Right lobe of liver (tissue), 6 donors: Measurements from ENCODE around the gene LDB2. TPM values are rescaled to one million over a fixed set of nuclear protein-coding genes. Genes with fewer than 3 reads are reported as not detected.

Experiments
- ATAC-seq, 4 donors: fragments of 200-7000 bp; cut with Tn5 transposase; one replicate each; pipeline ENCODE4 v1.9.1; 2020; ENCODE audit warnings: mild to moderate bottlenecking in 4 of 4, moderate library complexity in 4 of 4
- DNase-seq, 3 donors: peaks; one replicate each; pipeline ENCODE4 v3.0.0-alpha.2; 2020
- H3K27ac ChIP-seq, 3 donors: fragments of 200-600 bp; one replicate each; pipeline ENCODE4 v1.8.0; 2022
- H3K27me3 ChIP-seq, 2 donors: fragments of 200-600 bp; one replicate each; pipeline ENCODE4 v1.8.0; 2022
- H3K36me3 ChIP-seq, 4 donors: fragments of 200-600 bp; sonication (generic) in 1 of 4; one replicate each; pipeline versions ENCODE4 v1.5.1 to v1.8.0; 2017 to 2022; ENCODE audit warnings: control low read depth in 1 of 4
- H3K4me1 ChIP-seq, 4 donors: fragments of 200-600 bp; sonication (generic) in 1 of 4; one replicate each; pipeline versions ENCODE4 v1.5.1 to v1.8.0; 2017 to 2022; ENCODE audit warnings: control low read depth in 1 of 4
- H3K4me3 ChIP-seq, 3 donors: fragments of 200-600 bp; one replicate each; pipeline ENCODE4 v1.8.0; 2022
- H3K9me3 ChIP-seq, 4 donors: fragments of 200-600 bp; sonication (generic) in 1 of 4; one replicate each; pipeline versions ENCODE4 v1.5.1 to v1.8.0; 2017 to 2022; ENCODE audit warnings: control low read depth in 1 of 4
- POLR2A ChIP-seq: fragments of 450-650 bp; IDR thresholded peaks from one replicate; pipeline ENCODE4 v1.6.1; 2017; ENCODE audit warnings: antibody characterized with exemption, mild to moderate bottlenecking
- WGBS: methylation state at CpG from one replicate; pipeline ENCODE4 v1.1.6; 2018; ENCODE audit warnings: low coverage, low lambda C conversion rate; ENCODE audit not compliant: insufficient coverage; ENCODE audit errors: missing lambda C conversion rate; 5-methylcytosine and 5-hydroxymethylcytosine counted together
- intact Hi-C, 2 donors: fragments of 100-400 bp; cut with DNase I; formaldehyde crosslinking; loops; one replicate each; pipeline versions ENCODE4 v1.11.2 to v1.14.1; 2022
- total RNA-seq, 6 experiments: library from RNA; depleted of rRNA in 2 of 6; stranded (reverse); fragments of >200 nt in 2 of 6; fragmentation: NEBNext Ultra II Directional in 3 of 6; extraction: Animal tissue kit (Norgen Biotek cat#: 25700) in 3 of 6; gene quantifications; one replicate each; pipeline versions ENCODE4 v1.1.0 to v1.2.4, GENCODE V29; 2016 to 2023
- TF ChIP-seq, protein P1 (sequence below), 4 donors: fragments of 200-600 bp in 3 of 4; fragments of 450-650 bp in 1 of 4; IDR thresholded peaks; one replicate each; pipeline versions ENCODE4 v1.5.1 to v1.8.0; 2016 to 2022; ENCODE audit warnings: antibody characterized with exemption in 4 of 4, mild to moderate bottlenecking in 2 of 4
- donor health status: DM: no; HTN: yes; CAD: no.
- donor health status: DM: no; HTN: no; CAD: no.
- donor health status: DM: no; HTN: no; CAD: no.
- donor health status: DM: no; HTN: yes; CAD: no.
- donor health status: DM: no; HTN: yes; CAD: no.

Gene LDB2
- total RNA-seq, 6 experiments from 2014 or later: 11.4 to 26.6 (median 17.3) TPM

DNA sequence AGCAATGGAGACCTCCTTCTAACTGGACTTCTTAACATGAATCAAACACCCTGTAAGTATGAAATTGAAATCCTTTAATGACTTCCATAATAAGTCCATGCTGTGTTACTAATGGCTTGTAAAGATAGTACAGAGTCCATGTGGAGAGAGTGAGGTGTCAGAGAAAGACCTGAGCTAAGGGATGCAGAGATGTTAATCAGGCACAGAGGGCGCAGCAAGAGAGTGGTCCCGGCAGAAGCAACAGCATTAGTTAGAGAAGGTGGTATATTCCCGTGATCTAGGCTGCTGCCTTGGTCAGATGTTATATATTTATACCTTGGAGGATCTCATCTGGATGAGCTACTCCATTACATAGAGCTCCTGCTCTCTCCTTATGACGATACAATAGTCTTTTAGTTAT is 295.3 kb downstream of the LDB2 start:
- DNase-seq (no peak), ATAC-seq (no peak)
- 47% methylated on average over 3 of the region's 4 CpGs for WGBS
- H3K4me1 ChIP-seq: no peaks in the 10 kb centered on the region
- H3K36me3 ChIP-seq: no peaks in the 10 kb centered on the region
- TF ChIP-seq POLR2A: no peak
- TF ChIP-seq, protein P1, sequence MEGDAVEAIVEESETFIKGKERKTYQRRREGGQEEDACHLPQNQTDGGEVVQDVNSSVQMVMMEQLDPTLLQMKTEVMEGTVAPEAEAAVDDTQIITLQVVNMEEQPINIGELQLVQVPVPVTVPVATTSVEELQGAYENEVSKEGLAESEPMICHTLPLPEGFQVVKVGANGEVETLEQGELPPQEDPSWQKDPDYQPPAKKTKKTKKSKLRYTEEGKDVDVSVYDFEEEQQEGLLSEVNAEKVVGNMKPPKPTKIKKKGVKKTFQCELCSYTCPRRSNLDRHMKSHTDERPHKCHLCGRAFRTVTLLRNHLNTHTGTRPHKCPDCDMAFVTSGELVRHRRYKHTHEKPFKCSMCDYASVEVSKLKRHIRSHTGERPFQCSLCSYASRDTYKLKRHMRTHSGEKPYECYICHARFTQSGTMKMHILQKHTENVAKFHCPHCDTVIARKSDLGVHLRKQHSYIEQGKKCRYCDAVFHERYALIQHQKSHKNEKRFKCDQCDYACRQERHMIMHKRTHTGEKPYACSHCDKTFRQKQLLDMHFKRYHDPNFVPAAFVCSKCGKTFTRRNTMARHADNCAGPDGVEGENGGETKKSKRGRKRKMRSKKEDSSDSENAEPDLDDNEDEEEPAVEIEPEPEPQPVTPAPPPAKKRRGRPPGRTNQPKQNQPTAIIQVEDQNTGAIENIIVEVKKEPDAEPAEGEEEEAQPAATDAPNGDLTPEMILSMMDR (IDR thresholded peaks at IDR 0.05): no peak
- H3K9me3 ChIP-seq: no peaks in the 10 kb centered on the region
- no peaks in the 10 kb centered on the region for H3K27me3 ChIP-seq
- no peak overlapping the region for H3K27ac ChIP-seq
- H3K4me3 ChIP-seq: no peak overlapping the region
- intact Hi-C loops: no loop called here

DNA sequence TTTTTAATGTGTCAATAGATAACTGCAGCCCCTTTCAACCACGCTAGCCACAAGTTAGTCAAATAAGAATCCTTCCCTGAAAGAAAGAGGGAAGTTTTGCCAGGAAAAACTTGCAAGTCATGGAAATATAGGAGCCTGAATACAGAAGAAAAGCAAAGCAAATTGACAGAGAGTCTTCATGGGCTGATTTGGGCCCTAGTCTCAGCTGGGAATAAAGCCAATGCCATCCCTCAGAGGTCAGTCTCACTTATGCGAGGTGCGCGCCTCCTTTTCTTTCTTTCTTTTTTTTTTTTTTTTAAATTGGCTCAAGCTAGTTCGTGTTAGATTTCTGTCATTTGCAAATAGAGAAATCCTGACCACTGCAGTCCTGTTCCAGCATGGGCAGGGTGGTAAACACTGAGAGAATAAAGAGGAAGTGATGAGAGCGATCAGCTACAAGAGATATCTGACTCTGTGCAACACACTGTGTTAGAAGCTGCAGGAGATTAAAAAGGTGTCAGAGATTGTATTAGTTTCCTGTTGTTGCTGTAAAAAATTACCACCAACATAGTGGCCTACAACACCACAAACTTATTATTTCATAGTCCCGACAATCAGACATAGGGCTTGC is 299.7 kb downstream of the LDB2 start:
- WGBS: 46% methylated on average over 7 of the region's 7 CpGs
- TF ChIP-seq, protein P1 (IDR thresholded peaks at IDR 0.05): no peak
- TF ChIP-seq POLR2A: no peak
- H3K4me1 ChIP-seq: no peaks in the 10 kb centered on the region
- H3K9me3 ChIP-seq: no peaks in the 10 kb centered on the region
- no peaks in the 10 kb centered on the region for H3K27me3 ChIP-seq
- H3K4me3 ChIP-seq: no peak overlapping the region
- DNase-seq (no peak), ATAC-seq (peak in 1 of 4 donors; percentile 30)
- no peaks in the 10 kb centered on the region for H3K36me3 ChIP-seq
- intact Hi-C loops: no loop called here
- H3K27ac ChIP-seq: no peak overlapping the region

DNA sequence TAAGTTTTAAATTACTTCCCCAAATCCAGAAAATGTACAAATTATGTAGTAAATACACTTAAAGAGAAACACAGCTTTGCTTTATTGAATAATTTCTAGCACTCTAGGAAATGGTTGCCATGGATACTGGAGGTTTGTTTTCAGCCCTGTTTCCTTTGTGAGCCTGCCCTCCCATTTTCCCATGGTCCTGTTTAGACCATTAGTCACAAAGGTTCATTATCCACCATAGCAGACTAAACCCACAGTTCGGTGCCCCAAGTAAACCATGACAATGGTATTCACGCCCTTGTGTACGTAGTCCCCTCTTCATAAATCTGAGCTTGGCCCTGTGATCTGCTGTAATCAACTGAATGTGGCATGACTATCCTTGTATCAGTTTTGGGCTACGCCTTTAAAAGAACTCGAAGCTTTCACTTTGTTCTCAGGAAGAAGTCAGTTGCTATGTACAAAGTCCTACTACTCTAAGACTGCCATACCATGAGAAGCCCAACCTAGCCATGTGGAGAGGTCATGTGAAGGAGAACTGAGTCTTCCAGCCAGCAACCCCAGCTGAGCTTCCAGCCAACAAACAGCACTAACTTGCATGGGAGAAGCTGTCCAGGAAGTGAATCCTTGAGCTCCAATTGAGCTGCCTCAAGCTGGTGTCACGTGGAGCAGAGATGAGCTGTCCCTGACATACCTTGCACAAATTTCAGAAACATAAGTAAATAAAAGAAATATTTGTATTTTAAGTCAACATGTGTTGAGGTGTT is 300.4 kb downstream of the LDB2 start:
- Histone ChIP-seq H3K9me3 (no peaks in the 10 kb centered on the region), H3K27ac (no peak overlapping the region), H3K4me1 (no peaks in the 10 kb centered on the region), H3K4me3 (no peak overlapping the region), H3K36me3 (no peaks in the 10 kb centered on the region), H3K27me3 (no peaks in the 10 kb centered on the region)
- TF ChIP-seq, protein P1 (IDR thresholded peaks at IDR 0.05): no peak
- TF ChIP-seq POLR2A: no peak
- ATAC-seq (peak in 1 of 4 donors; percentile 38), DNase-seq (no peak)
- intact Hi-C loops: no loop called here
- WGBS: 75% methylated on average over 5 of the region's 6 CpGs

DNA sequence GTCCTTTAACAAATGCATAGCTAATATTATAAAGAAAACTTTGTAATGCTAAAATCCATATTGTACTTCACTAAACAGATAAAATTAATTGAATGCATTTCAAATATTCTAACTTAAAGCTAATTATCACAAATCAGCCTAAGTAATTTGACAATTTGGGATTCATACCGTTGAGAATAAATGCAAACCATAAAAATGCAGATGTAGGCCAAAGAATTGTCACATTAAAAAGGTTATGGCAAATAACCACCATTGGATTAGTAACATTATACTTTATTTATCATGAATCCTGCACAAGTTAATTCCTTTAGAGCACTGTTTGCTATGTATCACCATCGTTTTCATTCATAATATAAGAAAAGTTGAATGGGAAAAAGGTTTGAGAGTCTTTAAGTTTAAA is 301.0 kb downstream of the LDB2 start:
- Histone ChIP-seq H3K4me1 (no peaks in the 10 kb centered on the region), H3K27ac (no peak overlapping the region), H3K9me3 (no peaks in the 10 kb centered on the region), H3K27me3 (no peaks in the 10 kb centered on the region), H3K36me3 (no peaks in the 10 kb centered on the region), H3K4me3 (no peak overlapping the region)
- 24% methylated on average over 2 of the region's 2 CpGs for WGBS
- DNase-seq (no peak), ATAC-seq (no peak)
- TF ChIP-seq POLR2A: no peak
- TF ChIP-seq, protein P1 (IDR thresholded peaks at IDR 0.05): no peak
- intact Hi-C loops: no loop called here
